Measurements from ENCODE around the gene RFLNA.
"Not testable (repeated sequence)": the region's sequence is repeated elsewhere in the genome, so short reads cannot be mapped to it uniquely, and the experiment has no call there.

RFLNA gene

GRCh38 chr12:124321556-124322270, 26.8 kb downstream of the RFLNA start:
- DNase-seq, result no peak

- no peak for DNase-seq
These were observed 27.5 kb downstream of the RFLNA start for GRCh38 chr12:124322271-124322998.

- not testable (repeated sequence) for DNase-seq
These were observed 28.1 kb downstream of the RFLNA start for GRCh38 chr12:124322999-124323328.

- DNase-seq, result no peak
These were observed 29.1 kb downstream of the RFLNA start for GRCh38 chr12:124323771-124324530.

GRCh38 chr12:124324803-124325705, 30.2 kb downstream of the RFLNA start:
- no peak for DNase-seq

- no peak for DNase-seq
These were observed 31.2 kb downstream of the RFLNA start for GRCh38 chr12:124326104-124326503.

- no peak for DNase-seq
These were observed 32.0 kb downstream of the RFLNA start for GRCh38 chr12:124326871-124327270.

- DNase-seq, result no peak
These were observed 32.6 kb downstream of the RFLNA start for GRCh38 chr12:124327362-124328043.

GRCh38 chr12:124328116-124328515, 33.2 kb downstream of the RFLNA start:
- no peak for DNase-seq

GRCh38 chr12:124328636-124329035, 33.7 kb downstream of the RFLNA start:
- no peak for DNase-seq

- no peak for DNase-seq
These were observed 37.3 kb downstream of the RFLNA start for GRCh38 chr12:124332058-124332672.

GRCh38 chr12:124332900-124333299, 38.0 kb downstream of the RFLNA start:
- DNase-seq, result no peak

GRCh38 chr12:124333724-124334123, 38.8 kb downstream of the RFLNA start:
- no peak for DNase-seq

- DNase-seq, result no peak
These were observed 39.4 kb downstream of the RFLNA start for GRCh38 chr12:124334266-124334665.

GRCh38 chr12:124334976-124335375, 40.1 kb downstream of the RFLNA start:
- DNase-seq, result no peak

- DNase-seq, result no peak
These were observed 40.7 kb downstream of the RFLNA start for GRCh38 chr12:124335426-124336183.

GRCh38 chr12:124336184-124336437, 41.2 kb downstream of the RFLNA start:
- no peak for DNase-seq

- DNase-seq, result no peak
These were observed 42.0 kb downstream of the RFLNA start for GRCh38 chr12:124336742-124337520.

GRCh38 chr12:124337622-124338021, 42.7 kb downstream of the RFLNA start:
- no peak for DNase-seq

- no peak for DNase-seq
These were observed 43.6 kb downstream of the RFLNA start for GRCh38 chr12:124338448-124338847.

Data from hematopoietic multipotent progenitor cell treated with erythropoietin and hydrocortisone succinate and interleukin-3 and kit ligand, for 4 days (in vitro differentiated cells).